GM12875 (cell line): Measurements from ENCODE around the gene CTIF.

Source experiments
- H3K4me3 ChIP-seq: one replicate; pipeline ENCODE4 v1.5.1; 2011; ENCODE audit warnings: low read depth, low read length, control low read depth
- CTCF ChIP-seq: IDR thresholded peaks from 2 replicates; pipeline ENCODE4 v1.5.1; 2011; ENCODE audit warnings: low read depth, mild to moderate bottlenecking, control low read depth, inconsistent platforms, low read length, moderate library complexity, borderline replicate concordance; ENCODE audit not compliant: insufficient read depth

CTIF gene

GRCh38 chr18:48835745-48836170, 296.9 kb downstream of the CTIF start:
- TF ChIP-seq CTCF, result no peak
- H3K4me3 ChIP-seq, result no peak overlapping the region

- TF ChIP-seq CTCF, result no peak
- no peak overlapping the region for H3K4me3 ChIP-seq
These were observed 297.5 kb downstream of the CTIF start for GRCh38 chr18:48836231-48836805.

- no peak for TF ChIP-seq CTCF
These were observed 298.2 kb downstream of the CTIF start for GRCh38 chr18:48836806-48837615.

DNA sequence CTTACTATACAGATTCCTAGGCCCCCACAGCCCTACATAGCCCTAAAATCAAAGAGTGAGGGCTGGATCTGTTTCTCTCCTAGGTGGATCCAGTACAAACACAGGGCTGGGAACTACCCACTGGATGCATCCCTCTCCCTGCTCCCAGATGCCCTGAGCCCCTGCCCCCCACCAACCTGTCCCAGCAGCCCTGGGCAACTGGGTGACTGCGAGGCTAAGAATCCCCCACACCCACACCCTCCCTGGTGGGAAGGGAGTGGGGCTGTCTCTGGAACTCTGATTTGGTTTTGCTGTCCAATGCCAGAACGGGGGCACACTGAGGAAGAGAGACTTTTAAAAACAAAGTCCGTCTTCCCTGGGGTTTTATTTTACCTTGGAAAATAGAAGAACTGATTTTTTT, 298.8 kb downstream of the CTIF start:
- no peak overlapping the region for H3K4me3 ChIP-seq
- no peak for TF ChIP-seq CTCF

More at GRCh38 chr18:48836806-48837615, 298.2 kb downstream of the CTIF start:
- no peak overlapping the region for H3K4me3 ChIP-seq

DNA sequence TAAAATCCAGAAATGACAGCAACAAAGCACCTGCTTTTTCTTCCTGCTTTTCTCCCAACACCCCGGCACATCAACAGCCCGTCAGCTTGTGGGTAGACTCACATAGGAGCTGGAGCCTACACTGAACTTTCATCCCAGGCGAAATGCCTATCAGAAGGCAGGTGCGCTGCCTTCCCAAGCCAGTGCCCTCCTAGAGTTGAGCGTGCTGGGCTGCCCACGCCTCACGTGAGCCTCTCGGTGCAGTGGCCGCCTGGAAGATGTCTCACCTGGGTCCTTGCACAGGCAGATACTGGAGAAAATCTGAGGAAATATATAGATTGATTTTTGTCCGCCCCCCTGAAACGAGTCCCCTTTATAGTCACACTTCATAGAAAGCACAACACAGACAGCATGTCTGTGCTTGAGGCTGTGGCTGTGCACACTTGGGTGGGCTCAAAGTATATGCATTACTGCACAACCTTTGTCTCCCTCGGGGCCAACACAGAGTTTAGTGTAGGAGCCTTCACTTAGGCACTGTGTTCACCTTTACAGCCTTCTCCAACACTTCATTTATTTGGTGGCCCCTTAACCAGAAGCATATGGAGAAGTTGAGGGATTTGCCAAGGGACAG, 299.4 kb downstream of the CTIF start:
- no peak for TF ChIP-seq CTCF
- H3K4me3 ChIP-seq, result no peak overlapping the region

GRCh38 chr18:48838921-48839818, 300.3 kb downstream of the CTIF start:
- H3K4me3 ChIP-seq, result no peak overlapping the region
- no peak for TF ChIP-seq CTCF
